GM10847 (cell line): ENCODE data around the gene EXOC7.

Experiments
- POLR2A ChIP-seq: IDR thresholded peaks from 2 replicates; pipeline ENCODE4 v1.6.1; 2011; ENCODE audit not compliant: insufficient read length; ENCODE audit errors: extremely low read depth

The EXOC7 gene

GRCh38 chr17:76078860-76079534 is 24.6 kb downstream of the EXOC7 start, which contains the start of gene ZACN:
Gene ZACN, plus strand, starts transcription at chr17:76079182. Its CDS starts 83 bp downstream, at chr17:76079265.
- TF ChIP-seq POLR2A, result no peak

- no peak for TF ChIP-seq POLR2A
Observed at GRCh38 chr17:76077584-76078110, 25.9 kb downstream of the EXOC7 start.

GRCh38 chr17:76076765-76077583 is 26.6 kb downstream of the EXOC7 start:
- no peak for TF ChIP-seq POLR2A

GRCh38 chr17:76076146-76076764 is 27.3 kb downstream of the EXOC7 start:
- no peak for TF ChIP-seq POLR2A

- no peak for TF ChIP-seq POLR2A
Observed at GRCh38 chr17:76075364-76076145, 28.0 kb downstream of the EXOC7 start.

- no peak for TF ChIP-seq POLR2A
Observed at GRCh38 chr17:76074390-76075363, 28.9 kb downstream of the EXOC7 start, which contains the start of gene GALR2. Gene GALR2, plus strand, starts transcription at chr17:76074781. Its CDS starts 103 bp downstream, at chr17:76074884.

- TF ChIP-seq POLR2A, result peak; percentile 76
Observed at GRCh38 chr17:76072148-76072858, 31.3 kb downstream of the EXOC7 start, which contains the start of gene SRP68. Gene SRP68, minus strand, starts transcription at chr17:76072517. Its CDS starts 26 bp downstream, at chr17:76072491.

- TF ChIP-seq POLR2A, result no peak
Observed at GRCh38 chr17:76071531-76072147, 31.9 kb downstream of the EXOC7 start.

GRCh38 chr17:76065775-76066174 is 37.8 kb downstream of the EXOC7 start:
- TF ChIP-seq POLR2A, result no peak

GRCh38 chr17:76063875-76064546 is 39.6 kb downstream of the EXOC7 start:
- TF ChIP-seq POLR2A, result no peak

- TF ChIP-seq POLR2A, result no peak
Observed at GRCh38 chr17:76056882-76057281, 46.7 kb downstream of the EXOC7 start.

GRCh38 chr17:76054112-76054476 is 49.5 kb downstream of the EXOC7 start:
- no peak for TF ChIP-seq POLR2A
